Ectodermal cell (in vitro differentiated cells): Measurements from ENCODE around the gene PDE1A.

ENCODE experiments used
- H3K27ac ChIP-seq: 2 replicates; pipeline ENCODE4 v1.7.0; 2013; ENCODE audit warnings: mild to moderate bottlenecking, low read depth, low read length; ENCODE audit not compliant: insufficient read depth, poor library complexity, severe bottlenecking
- H3K27me3 ChIP-seq: 2 replicates; pipeline ENCODE4 v1.7.0; 2013; ENCODE audit warnings: mild to moderate bottlenecking, low read length; ENCODE audit not compliant: insufficient read depth, control insufficient read depth, poor library complexity, severe bottlenecking
- H3K36me3 ChIP-seq: one replicate; pipeline ENCODE4 v1.7.0; 2013; ENCODE audit warnings: low read length; ENCODE audit not compliant: control insufficient read depth, insufficient read depth
- H3K4me1 ChIP-seq: one replicate; pipeline ENCODE4 v1.7.0; 2013; ENCODE audit warnings: low read length; ENCODE audit not compliant: control insufficient read depth, insufficient read depth
- H3K4me3 ChIP-seq: 2 replicates; pipeline ENCODE4 v1.7.0; 2013; ENCODE audit warnings: low read depth, low read length, control low read depth; ENCODE audit not compliant: insufficient read depth
- H3K9me3 ChIP-seq: 2 replicates; pipeline ENCODE4 v1.7.0; 2013; ENCODE audit warnings: mild to moderate bottlenecking, low read length, moderate library complexity; ENCODE audit not compliant: control insufficient read depth
- WGBS, 2 experiments: methylation state at CpG; one replicate each; pipeline ENCODE4 v1.1.7; 2013; ENCODE audit warnings: missing lambda C conversion rate in 2 of 2; 5-methylcytosine and 5-hydroxymethylcytosine counted together

PDE1A gene

GRCh38 chr2:182384860-182385259 lies 42.0 kb downstream of the PDE1A start:
- Histone ChIP-seq H3K27me3 (no peaks in the 10 kb centered on the region), H3K9me3 (no peaks in the 10 kb centered on the region), H3K36me3 (no peaks in the 10 kb centered on the region), H3K4me1 (no peaks in the 10 kb centered on the region), H3K4me3 (no peak overlapping the region), H3K27ac (no peak overlapping the region)

DNA sequence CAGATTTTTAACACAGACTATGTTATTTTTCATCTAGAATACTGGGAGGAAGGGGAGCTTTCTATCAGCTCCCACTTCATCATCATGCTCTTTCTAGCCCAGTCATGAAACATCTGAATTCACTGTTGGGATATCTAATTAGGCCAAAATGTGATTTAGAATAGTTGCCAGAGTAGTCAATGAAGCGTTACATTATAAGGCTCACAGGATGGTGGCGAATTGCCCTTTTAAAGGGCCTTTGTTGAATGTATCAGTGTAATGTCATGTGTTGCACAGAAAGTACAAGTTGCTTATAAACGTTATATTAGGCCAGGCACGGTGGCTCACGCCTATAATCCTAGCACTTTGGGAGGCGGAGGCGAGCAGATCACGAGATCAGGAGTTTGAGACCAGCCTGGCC lies 45.6 kb downstream of the PDE1A start:
- Histone ChIP-seq H3K9me3 (no peaks in the 10 kb centered on the region), H3K36me3 (no peaks in the 10 kb centered on the region), H3K27me3 (no peaks in the 10 kb centered on the region), H3K27ac (no peak overlapping the region), H3K4me1 (no peaks in the 10 kb centered on the region), H3K4me3 (no peak overlapping the region)
- WGBS, 2 experiments, result 95 to 96% methylated on average over 8 of the region's 8 CpGs

DNA sequence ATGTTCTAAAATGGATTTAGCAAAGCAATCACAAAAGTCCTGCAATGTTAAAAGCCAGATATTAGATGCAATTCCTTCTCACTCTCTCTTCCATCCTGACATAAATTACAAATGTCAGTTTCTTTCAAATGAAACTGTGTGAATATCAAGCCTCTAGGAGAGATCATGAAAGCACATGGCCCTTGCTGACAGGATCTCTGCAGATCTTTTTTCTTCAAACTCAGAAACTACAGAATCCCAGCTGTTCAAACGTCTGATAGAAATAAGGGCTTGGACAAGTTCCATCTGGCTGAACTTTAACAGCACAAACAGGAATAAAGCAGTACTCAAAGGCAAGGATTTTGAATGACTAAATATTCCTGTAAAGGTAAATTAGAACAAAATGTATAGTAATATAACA lies 47.6 kb downstream of the PDE1A start:
- H3K27me3 ChIP-seq, result no peaks in the 10 kb centered on the region
- no peak overlapping the region for H3K4me3 ChIP-seq
- no peaks in the 10 kb centered on the region for H3K4me1 ChIP-seq
- no peaks in the 10 kb centered on the region for H3K36me3 ChIP-seq
- WGBS, 2 experiments, result 75 to 94% methylated on average over 1 of the region's 1 CpG
- H3K9me3 ChIP-seq, result no peaks in the 10 kb centered on the region
- no peak overlapping the region for H3K27ac ChIP-seq

DNA sequence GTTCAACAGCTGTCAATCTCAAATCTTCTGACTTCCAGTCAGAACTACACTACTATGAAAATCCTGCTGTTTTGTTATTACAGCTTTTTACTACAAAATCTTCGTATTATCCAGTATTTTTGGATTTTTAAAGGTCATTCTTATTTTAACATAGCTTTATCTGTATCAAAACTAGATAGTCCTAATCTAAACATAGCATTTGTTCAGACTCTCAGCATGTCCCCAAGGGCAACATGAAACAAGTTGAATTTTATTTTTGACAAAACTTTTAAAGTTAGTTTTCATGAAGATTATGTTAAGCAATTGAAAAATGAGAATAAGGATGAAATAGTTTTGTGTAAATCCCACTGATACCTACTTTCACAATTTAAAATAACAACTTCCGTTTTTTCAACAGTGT lies 48.1 kb downstream of the PDE1A start:
- WGBS, 2 experiments, result 80 to 87% methylated on average over 1 to 2 of the region's 2 CpGs
- H3K4me1 ChIP-seq, result no peaks in the 10 kb centered on the region
- no peaks in the 10 kb centered on the region for H3K36me3 ChIP-seq
- no peaks in the 10 kb centered on the region for H3K9me3 ChIP-seq
- H3K27ac ChIP-seq, result no peak overlapping the region
- H3K27me3 ChIP-seq, result no peaks in the 10 kb centered on the region
- H3K4me3 ChIP-seq, result no peak overlapping the region

DNA sequence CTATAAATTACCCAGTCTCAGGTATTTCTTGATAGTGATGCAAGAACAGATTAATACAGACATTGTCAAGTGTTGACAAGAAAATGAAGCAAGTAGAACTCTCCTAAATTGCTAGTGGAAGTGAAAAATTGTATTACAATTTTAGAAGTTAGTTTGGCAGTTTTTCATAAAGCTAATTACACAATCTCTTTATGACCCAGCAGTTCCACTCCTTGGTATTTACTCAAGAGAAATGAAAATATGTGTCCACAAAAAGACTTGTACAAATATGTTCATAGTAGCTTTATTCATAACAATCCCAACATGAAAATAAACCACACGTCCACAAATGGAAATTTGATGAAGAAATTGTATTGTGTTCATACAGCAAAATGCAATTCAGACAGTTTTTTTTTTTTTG lies 49.4 kb downstream of the PDE1A start:
- 100% methylated on average over 1 of the region's 1 CpG for WGBS, 2 experiments
- H3K27ac ChIP-seq, result no peak overlapping the region

DNA sequence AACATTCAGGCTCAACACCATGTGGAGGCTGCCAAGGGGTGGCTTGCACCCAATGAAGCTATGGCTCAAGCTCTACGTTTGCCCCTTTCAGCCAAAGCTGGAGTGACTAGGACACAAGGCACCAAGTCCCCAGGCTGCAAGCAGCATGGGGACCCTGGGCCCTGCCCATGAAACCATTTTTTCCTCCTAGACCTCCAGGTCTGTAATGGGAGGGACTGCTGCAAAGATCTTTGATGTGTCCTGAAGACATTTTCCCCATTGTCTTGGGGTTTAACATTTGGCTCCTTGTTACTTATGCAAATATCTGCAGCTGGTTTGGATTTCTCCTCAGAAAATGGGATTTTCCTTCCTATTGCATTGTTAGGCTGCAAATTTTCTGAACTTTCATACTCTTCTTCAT lies 51.0 kb downstream of the PDE1A start:
- no peaks in the 10 kb centered on the region for H3K27me3 ChIP-seq
- H3K36me3 ChIP-seq, result no peaks in the 10 kb centered on the region
- 80 to 89% methylated on average over 1 of the region's 1 CpG for WGBS, 2 experiments
- H3K27ac ChIP-seq, result no peak overlapping the region
- H3K4me1 ChIP-seq, result no peaks in the 10 kb centered on the region
- H3K4me3 ChIP-seq, result no peak overlapping the region
- H3K9me3 ChIP-seq, result no peaks in the 10 kb centered on the region

More for the DNA sequence above, 49.4 kb downstream of the PDE1A start:
- no peaks in the 10 kb centered on the region for H3K36me3 ChIP-seq
- no peaks in the 10 kb centered on the region for H3K4me1 ChIP-seq
- H3K4me3 ChIP-seq, result no peak overlapping the region
- H3K9me3 ChIP-seq, result no peaks in the 10 kb centered on the region
- H3K27me3 ChIP-seq, result no peaks in the 10 kb centered on the region

- no peak overlapping the region for H3K27ac ChIP-seq
- 88 to 96% methylated on average over 2 of the region's 2 CpGs for WGBS, 2 experiments
- no peaks in the 10 kb centered on the region for H3K9me3 ChIP-seq
- no peaks in the 10 kb centered on the region for H3K4me1 ChIP-seq
- H3K27me3 ChIP-seq, result no peaks in the 10 kb centered on the region
- no peaks in the 10 kb centered on the region for H3K36me3 ChIP-seq
- no peak overlapping the region for H3K4me3 ChIP-seq
Measured at GRCh38 chr2:182372661-182373060, 54.2 kb downstream of the PDE1A start.

DNA sequence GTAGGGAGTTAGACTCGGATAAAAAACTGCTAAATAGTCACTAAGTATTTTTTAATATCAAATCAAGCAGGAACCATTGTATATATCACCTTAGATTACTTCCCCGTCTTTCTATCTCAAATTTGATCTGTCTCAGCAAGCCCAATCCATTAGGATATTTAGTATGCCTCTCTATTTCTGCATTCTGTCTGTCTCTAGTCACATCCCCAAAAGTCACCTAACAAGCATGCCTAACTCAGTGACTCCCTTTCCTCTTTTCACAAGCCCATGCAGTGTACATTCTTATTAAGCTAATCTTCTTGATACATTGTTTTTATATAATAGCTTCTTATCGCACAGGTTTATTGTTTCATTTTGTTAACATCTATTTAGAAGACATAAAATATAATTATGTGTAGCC lies 57.8 kb downstream of the PDE1A start:
- WGBS, 2 experiments, result 90 to 96% methylated on average over 1 to 2 of the region's 3 CpGs
- H3K4me1 ChIP-seq, result no peaks in the 10 kb centered on the region
- no peaks in the 10 kb centered on the region for H3K27me3 ChIP-seq
- H3K9me3 ChIP-seq, result no peaks in the 10 kb centered on the region
- no peak overlapping the region for H3K27ac ChIP-seq
- no peak overlapping the region for H3K4me3 ChIP-seq
- H3K36me3 ChIP-seq, result no peaks in the 10 kb centered on the region

DNA sequence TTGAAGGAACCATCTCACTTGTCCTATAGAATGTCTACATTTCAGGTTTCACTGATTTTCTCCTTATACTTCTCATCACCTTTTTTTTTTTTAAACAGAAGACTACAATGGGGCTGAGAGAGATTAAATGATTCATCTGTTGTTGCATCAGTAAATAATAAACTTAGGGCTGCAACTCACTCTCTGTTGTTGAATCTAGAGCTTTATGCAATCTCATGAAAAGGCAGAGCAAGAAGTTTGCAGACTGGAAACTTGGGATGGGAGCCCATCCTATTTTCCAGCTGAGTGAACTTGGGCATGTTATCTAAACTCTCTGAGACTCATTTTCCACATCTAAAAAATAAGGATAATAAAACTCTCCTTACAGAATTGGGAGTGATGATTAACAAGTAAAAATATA lies 58.4 kb downstream of the PDE1A start:
- Histone ChIP-seq H3K36me3 (no peaks in the 10 kb centered on the region), H3K27me3 (no peaks in the 10 kb centered on the region), H3K9me3 (no peaks in the 10 kb centered on the region), H3K27ac (no peak overlapping the region), H3K4me3 (no peak overlapping the region), H3K4me1 (no peaks in the 10 kb centered on the region)

DNA sequence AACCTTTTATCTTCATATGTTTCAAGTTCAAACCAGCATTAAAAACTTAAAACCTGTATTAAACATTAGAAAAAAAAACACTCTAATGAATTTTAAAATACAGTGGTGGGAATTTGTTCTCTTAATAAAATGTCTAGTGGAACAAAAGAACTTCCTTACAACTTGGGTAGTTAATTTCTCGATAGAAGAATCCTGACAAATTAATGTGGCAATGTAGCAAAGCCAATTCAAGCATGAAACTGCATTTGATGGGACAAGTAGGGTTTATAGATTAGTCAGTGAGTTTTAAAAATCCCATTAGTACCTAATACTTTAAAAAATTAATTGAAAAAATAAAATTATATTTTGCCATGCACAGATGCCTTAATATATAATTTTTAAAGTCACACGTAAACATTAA lies 59.4 kb downstream of the PDE1A start:
- H3K4me3 ChIP-seq, result no peak overlapping the region
- H3K9me3 ChIP-seq, result no peaks in the 10 kb centered on the region
- H3K27me3 ChIP-seq, result no peaks in the 10 kb centered on the region
- no peaks in the 10 kb centered on the region for H3K4me1 ChIP-seq
- WGBS, 2 experiments, result 93 to 100% methylated on average over 1 of the region's 2 CpGs
- H3K27ac ChIP-seq, result no peak overlapping the region
- no peaks in the 10 kb centered on the region for H3K36me3 ChIP-seq

GRCh38 chr2:182366628-182367027 lies 60.2 kb downstream of the PDE1A start:
- Histone ChIP-seq H3K36me3 (no peaks in the 10 kb centered on the region), H3K9me3 (no peaks in the 10 kb centered on the region), H3K27me3 (no peaks in the 10 kb centered on the region), H3K27ac (no peak overlapping the region), H3K4me1 (no peaks in the 10 kb centered on the region), H3K4me3 (no peak overlapping the region)
- 90 to 96% methylated on average over 4 of the region's 4 CpGs for WGBS, 2 experiments
